A673 (cell line): ENCODE data around the gene AGR3.

Experiments
- EZH2 ChIP-seq: fragments of 200-600 bp; sonication (generic); IDR thresholded peaks from 2 replicates; pipeline ENCODE4 v1.6.1; 2017; ENCODE audit warnings: borderline replicate concordance, low read depth, mild to moderate bottlenecking, mixed read lengths, antibody characterized with exemption, low read length; ENCODE audit not compliant: poor library complexity, severe bottlenecking
- TF ChIP-seq, protein P1 (sequence below): fragments of 300-800, 200-600 bp; sonication (generic); conservative IDR thresholded peaks from 2 replicates; pipeline ENCODE4 v1.5.1; 2017; ENCODE audit warnings: low read depth, mild to moderate bottlenecking, antibody characterized with exemption, low read length, moderate library complexity, mixed read lengths

DNA sequence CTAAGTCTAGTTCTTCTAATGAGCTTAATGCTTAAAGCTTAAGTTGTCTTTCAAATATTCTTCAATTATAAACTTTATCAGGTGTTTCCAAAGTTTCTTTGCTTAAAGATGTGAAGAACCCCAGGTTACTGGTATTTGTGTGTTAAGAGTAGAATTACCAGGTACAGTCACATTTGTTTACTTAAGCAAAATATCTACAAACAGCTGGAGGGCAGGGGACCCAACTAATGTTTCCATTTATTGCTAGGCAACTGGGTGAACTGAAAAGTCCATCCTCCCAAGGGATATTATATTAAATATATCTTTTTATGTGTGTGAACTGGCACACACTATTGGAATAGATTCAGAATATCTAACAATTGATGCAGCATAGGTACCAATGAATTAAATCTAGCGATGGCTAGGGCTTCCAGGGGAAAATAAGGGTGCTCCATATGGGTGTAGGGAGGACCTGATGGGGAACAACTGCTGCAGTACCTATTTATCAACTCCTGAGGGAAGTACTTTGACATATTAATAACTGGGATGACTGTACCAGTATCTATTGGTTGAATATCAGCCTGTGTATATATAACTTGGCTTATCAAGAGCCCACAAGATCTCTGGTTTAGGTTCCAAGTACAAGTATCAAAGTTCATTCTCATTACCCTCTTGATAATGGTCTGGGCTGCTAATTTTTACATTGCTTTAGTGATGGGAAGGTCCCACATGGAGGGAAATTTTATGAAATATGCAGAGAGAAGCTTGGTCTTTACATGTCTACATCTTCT, 10.3 kb upstream of the AGR3 start:
- TF ChIP-seq, protein P1, sequence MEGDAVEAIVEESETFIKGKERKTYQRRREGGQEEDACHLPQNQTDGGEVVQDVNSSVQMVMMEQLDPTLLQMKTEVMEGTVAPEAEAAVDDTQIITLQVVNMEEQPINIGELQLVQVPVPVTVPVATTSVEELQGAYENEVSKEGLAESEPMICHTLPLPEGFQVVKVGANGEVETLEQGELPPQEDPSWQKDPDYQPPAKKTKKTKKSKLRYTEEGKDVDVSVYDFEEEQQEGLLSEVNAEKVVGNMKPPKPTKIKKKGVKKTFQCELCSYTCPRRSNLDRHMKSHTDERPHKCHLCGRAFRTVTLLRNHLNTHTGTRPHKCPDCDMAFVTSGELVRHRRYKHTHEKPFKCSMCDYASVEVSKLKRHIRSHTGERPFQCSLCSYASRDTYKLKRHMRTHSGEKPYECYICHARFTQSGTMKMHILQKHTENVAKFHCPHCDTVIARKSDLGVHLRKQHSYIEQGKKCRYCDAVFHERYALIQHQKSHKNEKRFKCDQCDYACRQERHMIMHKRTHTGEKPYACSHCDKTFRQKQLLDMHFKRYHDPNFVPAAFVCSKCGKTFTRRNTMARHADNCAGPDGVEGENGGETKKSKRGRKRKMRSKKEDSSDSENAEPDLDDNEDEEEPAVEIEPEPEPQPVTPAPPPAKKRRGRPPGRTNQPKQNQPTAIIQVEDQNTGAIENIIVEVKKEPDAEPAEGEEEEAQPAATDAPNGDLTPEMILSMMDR: no peak
- no peak for TF ChIP-seq EZH2
